Transverse colon (tissue), 4 donors: ENCODE results near the gene TNC. TPM values are rescaled to one million over a fixed set of nuclear protein-coding genes. Genes with fewer than 3 reads are reported as not detected.
A peak's percentile ranks its signal among the peaks of the same experiment; 100 is the strongest.

Experiments
- DNase-seq: peaks from one replicate; pipeline ENCODE4 v3.0.0-alpha.2; 2019
- H3K27ac ChIP-seq, 4 donors: fragments of 200-600 bp; sonication (generic); 2 replicates each; pipeline ENCODE4 v1.5.1; 2016 to 2018; ENCODE audit warnings: inconsistent platforms in 4 of 4
- H3K27me3 ChIP-seq: fragments of 200-600 bp; sonication (generic); 2 replicates; pipeline ENCODE4 v1.5.1; 2017; ENCODE audit warnings: inconsistent platforms
- H3K36me3 ChIP-seq, 4 donors: fragments of 200-600 bp; sonication (generic); 2 replicates each; pipeline ENCODE4 v1.5.1; 2017 to 2019; ENCODE audit warnings: inconsistent platforms in 4 of 4
- H3K4me1 ChIP-seq, 4 donors: fragments of 200-600 bp; sonication (generic); 2 replicates each; pipeline ENCODE4 v1.5.1; 2017 to 2020; ENCODE audit warnings: inconsistent platforms in 4 of 4
- H3K4me3 ChIP-seq, 4 donors: fragments of 200-600 bp; sonication (generic); 1 replicate in 1 of 4; 2 replicates in 3 of 4; pipeline versions ENCODE4 v1.5.1 to v1.6.1; 2017 to 2019; ENCODE audit warnings: inconsistent platforms in 4 of 4
- H3K9me3 ChIP-seq, 2 donors: fragments of 200-600 bp; sonication (generic); 2 replicates each; pipeline ENCODE4 v1.5.1; 2017 to 2019; ENCODE audit warnings: inconsistent platforms in 2 of 2
- EP300 ChIP-seq: sonication (generic); formaldehyde crosslinking; IDR thresholded peaks from one replicate; pipeline ENCODE4 v1.6.1; 2017; ENCODE audit warnings: antibody characterized with exemption, low read depth
- POLR2A ChIP-seq: fragments of 450-650 bp; IDR thresholded peaks from one replicate; pipeline ENCODE4 v1.6.1; 2016; ENCODE audit warnings: antibody characterized with exemption, mild to moderate bottlenecking, moderate library complexity
- POLR2AphosphoS5 ChIP-seq, 3 donors: sonication (generic); formaldehyde crosslinking; IDR thresholded peaks; one replicate each; pipeline ENCODE4 v1.6.1; 2016; ENCODE audit warnings: antibody characterized with exemption in 3 of 3
- WGBS, 2 donors: methylation state at CpG; one replicate each; pipeline ENCODE4 v1.1.5; 2018; ENCODE audit warnings: low coverage in 1 of 2; 5-methylcytosine and 5-hydroxymethylcytosine counted together
- in situ Hi-C, 4 donors: fragments of 200-750 bp; cut with MboI; loops; one replicate each; pipeline versions ENCODE4 v1.15.0 to v1.15.1; 2017; ENCODE audit warnings: low sequenced_read_pairs in 3 of 4, low pct_ligation_motif_present in 1 of 4, low pct_unique_long_range_greater_than_20kb in 1 of 4
- intact Hi-C: fragments of 100-400 bp; cut with DNase I; formaldehyde crosslinking; loops from one replicate; pipeline ENCODE4 v1.15.1; 2023; ENCODE audit warnings: low total_unique reads
- total RNA-seq, 4 donors: library from RNA; depleted of rRNA; stranded (reverse); fragments of >200 nt; gene quantifications; one replicate each; pipeline ENCODE4 v1.1.0, GENCODE V29; 2016
- TF ChIP-seq, protein P1 (sequence below), 5 experiments: fragments of 200-600 bp in 3 of 5; fragments of 450-650 bp in 2 of 5; sonication (generic) in 3 of 5; IDR thresholded peaks; 1 replicate in 2 of 5; 2 replicates in 3 of 5; pipeline ENCODE4 v1.5.1; 2016 to 2017; ENCODE audit warnings: antibody characterized with exemption in 5 of 5, inconsistent platforms in 3 of 5, mild to moderate bottlenecking in 2 of 5, moderate library complexity in 1 of 5

The TNC gene
- total RNA-seq, 4 donors from 2014 or later = 29.4 to 316 (median 61.9) TPM

DNA sequence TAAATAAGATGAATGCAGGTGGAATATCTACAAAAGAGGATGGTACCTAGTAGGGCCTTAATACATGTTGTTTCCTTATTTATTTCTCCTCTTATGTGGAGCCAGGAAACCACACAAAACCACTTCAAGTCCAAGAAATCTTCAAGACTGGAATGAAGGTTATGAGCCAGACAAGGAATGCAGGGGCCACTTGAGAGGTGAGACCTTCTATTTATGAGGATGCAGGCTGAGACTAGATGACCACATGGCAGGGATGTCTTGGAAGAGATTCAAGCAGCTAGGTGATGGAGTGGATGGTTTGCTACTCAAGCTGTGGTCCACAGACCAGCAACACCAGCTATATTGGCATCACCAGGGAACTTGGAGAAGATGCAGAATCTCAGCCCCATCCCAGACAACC, 92.2 kb downstream of the TNC start:
- Histone ChIP-seq H3K27me3 (no peaks in the 10 kb centered on the region), H3K4me3 (no peak overlapping the region), H3K9me3 (no peaks in the 10 kb centered on the region), H3K27ac (peak overlapping the region in 2 of 4 donors; percentile 43 to 53), H3K4me1 (no peaks in the 10 kb centered on the region), H3K36me3 (no peaks in the 10 kb centered on the region)
- no peak for TF ChIP-seq EP300
- no peak for TF ChIP-seq POLR2AphosphoS5 (IDR thresholded peaks at IDR 0.05)
- TF ChIP-seq POLR2A = no peak
- TF ChIP-seq, protein P1, sequence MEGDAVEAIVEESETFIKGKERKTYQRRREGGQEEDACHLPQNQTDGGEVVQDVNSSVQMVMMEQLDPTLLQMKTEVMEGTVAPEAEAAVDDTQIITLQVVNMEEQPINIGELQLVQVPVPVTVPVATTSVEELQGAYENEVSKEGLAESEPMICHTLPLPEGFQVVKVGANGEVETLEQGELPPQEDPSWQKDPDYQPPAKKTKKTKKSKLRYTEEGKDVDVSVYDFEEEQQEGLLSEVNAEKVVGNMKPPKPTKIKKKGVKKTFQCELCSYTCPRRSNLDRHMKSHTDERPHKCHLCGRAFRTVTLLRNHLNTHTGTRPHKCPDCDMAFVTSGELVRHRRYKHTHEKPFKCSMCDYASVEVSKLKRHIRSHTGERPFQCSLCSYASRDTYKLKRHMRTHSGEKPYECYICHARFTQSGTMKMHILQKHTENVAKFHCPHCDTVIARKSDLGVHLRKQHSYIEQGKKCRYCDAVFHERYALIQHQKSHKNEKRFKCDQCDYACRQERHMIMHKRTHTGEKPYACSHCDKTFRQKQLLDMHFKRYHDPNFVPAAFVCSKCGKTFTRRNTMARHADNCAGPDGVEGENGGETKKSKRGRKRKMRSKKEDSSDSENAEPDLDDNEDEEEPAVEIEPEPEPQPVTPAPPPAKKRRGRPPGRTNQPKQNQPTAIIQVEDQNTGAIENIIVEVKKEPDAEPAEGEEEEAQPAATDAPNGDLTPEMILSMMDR (IDR thresholded peaks at IDR 0.05) = no peak
- DNase-seq = no peak
- intact Hi-C loops = no loop called here
- in situ Hi-C loops = no loop called here

DNA sequence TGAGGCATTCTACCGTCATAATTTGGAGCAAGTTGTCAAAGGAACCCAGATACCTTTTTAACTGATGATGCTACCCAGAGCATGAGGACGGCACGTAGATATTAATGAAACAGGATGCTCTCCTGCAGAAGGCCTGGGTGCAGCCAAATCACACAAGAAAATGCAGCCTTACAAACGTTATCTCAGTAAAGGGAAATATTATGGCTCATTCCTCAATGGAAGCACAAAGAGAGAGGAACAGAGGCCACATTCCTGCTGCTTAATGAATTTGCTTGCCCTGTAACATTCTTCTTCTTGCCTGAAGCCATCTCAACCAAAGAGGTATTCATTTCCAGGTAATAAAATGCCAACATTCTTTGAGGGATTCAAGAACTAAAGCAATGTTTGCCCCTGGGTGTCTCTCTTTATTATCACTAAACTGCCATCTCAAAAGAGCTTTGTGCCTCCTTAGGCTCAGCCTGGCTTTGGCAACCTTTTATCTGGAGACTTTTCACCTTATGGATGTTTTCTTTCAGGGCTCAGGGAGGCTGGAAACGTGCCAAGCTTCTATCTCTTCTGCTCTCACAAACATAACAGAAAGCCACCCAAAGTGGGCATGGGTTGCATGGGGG, 92.9 kb downstream of the TNC start:
- no peak for TF ChIP-seq POLR2A
- DNase-seq = no peak
- H3K27ac ChIP-seq = peak overlapping the region in 2 of 4 donors; percentile 43 to 53
- H3K4me1 ChIP-seq = no peaks in the 10 kb centered on the region
- no peaks in the 10 kb centered on the region for H3K36me3 ChIP-seq
- intact Hi-C loops = no loop called here
- no peaks in the 10 kb centered on the region for H3K27me3 ChIP-seq
- in situ Hi-C loops = loop anchor here in 1 of 4 donors (25.0 kb wide), 1 partner anchor 588 kb away; no protein-coding TSS in a partner anchor
- 53 to 74% methylated on average over 3 to 5 of the region's 5 CpGs for WGBS, 2 donors
- no peaks in the 10 kb centered on the region for H3K9me3 ChIP-seq
- H3K4me3 ChIP-seq = no peak overlapping the region

- DNase-seq = no peak
- Histone ChIP-seq H3K36me3 (no peaks in the 10 kb centered on the region), H3K4me1 (peaks cover 0 to 6% (median 0%) of the 10 kb centered on the region in 4 donors), H3K9me3 (no peaks in the 10 kb centered on the region), H3K4me3 (no peak overlapping the region), H3K27me3 (no peaks in the 10 kb centered on the region), H3K27ac (peak overlapping the region in 3 of 4 donors; percentile 4 to 85 (median 53))
- TF ChIP-seq POLR2AphosphoS5 (IDR thresholded peaks at IDR 0.05) = no peak
- in situ Hi-C loops (loop anchor here in 1 of 4 donors (25.0 kb wide), 1 partner anchor 586 kb away; no protein-coding TSS in a partner anchor), intact Hi-C loops (no loop called here)
- 79 to 100% methylated on average over 1 to 6 of the region's 6 CpGs for WGBS, 2 donors
Observed at GRCh38 chr9:115022760-115023434, 95.1 kb downstream of the TNC start.

DNA sequence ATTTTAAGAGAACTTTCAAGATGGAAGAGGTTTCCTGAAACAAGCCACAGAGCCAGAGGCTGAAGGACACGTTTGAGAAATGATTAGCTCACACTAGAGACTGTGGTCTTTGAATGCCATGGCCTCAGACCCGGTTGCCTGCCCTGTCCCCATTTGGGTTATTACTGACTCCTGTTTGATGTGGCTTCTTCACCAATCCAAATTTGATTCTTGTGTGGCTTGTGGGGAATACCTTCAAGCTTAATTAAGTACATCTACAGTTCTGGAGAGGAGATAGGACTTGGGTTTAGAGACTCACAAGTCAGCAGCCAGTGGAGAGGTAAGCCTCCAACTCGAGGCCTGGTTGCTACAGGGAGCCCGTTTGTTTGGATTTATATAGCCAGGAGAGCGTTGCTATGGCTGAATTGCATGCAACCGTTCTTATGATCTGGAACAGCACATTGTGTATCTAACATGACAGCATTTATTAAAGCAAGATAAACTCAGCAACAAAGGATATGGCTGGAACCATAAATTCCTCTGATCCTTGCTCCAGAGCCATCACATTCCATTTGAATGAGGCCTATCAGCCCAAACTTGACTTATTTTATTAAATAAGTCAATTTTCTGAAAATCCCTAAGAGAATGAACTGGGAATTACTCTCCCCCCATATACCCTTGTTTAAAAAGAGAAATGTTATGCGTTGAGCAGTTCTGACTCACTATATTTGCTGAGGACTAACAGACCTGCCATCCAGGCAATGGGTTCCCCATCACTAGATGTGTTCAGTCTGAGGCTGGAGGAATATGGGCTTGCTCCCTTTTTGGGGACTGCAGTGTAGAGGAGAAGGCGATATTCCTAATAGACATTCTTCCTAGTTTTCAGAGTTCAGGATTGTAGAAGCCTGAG, 99.2 kb downstream of the TNC start:
- H3K4me1 ChIP-seq = peaks cover 0 to 6% (median 0%) of the 10 kb centered on the region in 4 donors
- H3K27ac ChIP-seq = peak overlapping the region; percentile 62 to 85 (median 74)
- H3K4me3 ChIP-seq = no peak overlapping the region
- DNase-seq = peak; percentile 34
- no peaks in the 10 kb centered on the region for H3K27me3 ChIP-seq
- intact Hi-C loops = loop anchor here (10.0 kb wide), 1 partner anchor 506 kb away; no protein-coding TSS in a partner anchor
- peak; percentile 95 for TF ChIP-seq EP300
- peak; percentile 61 to 88 (median 87) for TF ChIP-seq POLR2AphosphoS5 (IDR thresholded peaks at IDR 0.05)
- no peak for TF ChIP-seq POLR2A
- no peaks in the 10 kb centered on the region for H3K9me3 ChIP-seq
- WGBS, 2 donors = 19 to 33% methylated on average over 6 to 8 of the region's 8 CpGs
- no peaks in the 10 kb centered on the region for H3K36me3 ChIP-seq
- in situ Hi-C loops = loop anchor here in 2 of 4 donors (10.0 to 25.0 kb wide), 2 partner anchors 581 to 614 kb away; no protein-coding TSS in a partner anchor

DNA sequence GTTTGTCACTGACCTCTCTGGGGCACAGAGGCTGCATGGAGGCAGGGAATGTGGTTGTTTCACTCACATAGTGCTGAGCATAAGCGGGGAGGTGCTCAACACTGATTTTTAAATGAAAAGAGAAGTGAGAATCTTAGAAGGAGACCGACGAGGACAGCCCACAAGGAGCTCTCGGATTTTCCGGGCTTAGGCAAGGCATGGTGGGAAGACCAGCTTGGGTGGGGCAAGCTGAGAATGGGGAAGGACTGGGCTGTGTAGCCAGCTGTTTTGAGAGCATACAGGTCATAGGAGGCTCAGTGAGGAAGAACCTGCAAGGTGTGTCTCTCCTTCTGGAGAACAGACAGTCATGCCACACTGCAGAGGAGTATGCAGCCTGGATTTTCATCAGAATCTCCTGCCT, 101.6 kb downstream of the TNC start:
- in situ Hi-C loops (loop anchor here in 2 of 4 donors (10.0 to 25.0 kb wide), 2 partner anchors 579 to 612 kb away; no protein-coding TSS in a partner anchor), intact Hi-C loops (loop anchor here (10.0 kb wide), 1 partner anchor 508 kb away; no protein-coding TSS in a partner anchor)
- H3K36me3 ChIP-seq = no peaks in the 10 kb centered on the region
- H3K4me3 ChIP-seq = no peak overlapping the region
- DNase-seq = no peak
- peak overlapping the region in 3 of 4 donors; percentile 72 to 85 (median 75) for H3K27ac ChIP-seq
- TF ChIP-seq POLR2A = no peak
- TF ChIP-seq EP300 = no peak
- no peak for TF ChIP-seq POLR2AphosphoS5 (IDR thresholded peaks at IDR 0.05)
- TF ChIP-seq, protein P1 (IDR thresholded peaks at IDR 0.05) = no peak
- H3K4me1 ChIP-seq = peaks cover 0 to 6% (median 0%) of the 10 kb centered on the region in 4 donors
- no peaks in the 10 kb centered on the region for H3K9me3 ChIP-seq
- 33 to 72% methylated on average over 3 to 5 of the region's 5 CpGs for WGBS, 2 donors
- H3K27me3 ChIP-seq = no peaks in the 10 kb centered on the region
